ENCODE measurements around the gene FAM240A. TPM values are rescaled to one million over a fixed set of nuclear protein-coding genes. Genes with fewer than 3 reads are reported as not detected.

The FAM240A gene
- total RNA-seq, 4 donors from 2014 or later, result 0.18 TPM; not detected in 3

DNA sequence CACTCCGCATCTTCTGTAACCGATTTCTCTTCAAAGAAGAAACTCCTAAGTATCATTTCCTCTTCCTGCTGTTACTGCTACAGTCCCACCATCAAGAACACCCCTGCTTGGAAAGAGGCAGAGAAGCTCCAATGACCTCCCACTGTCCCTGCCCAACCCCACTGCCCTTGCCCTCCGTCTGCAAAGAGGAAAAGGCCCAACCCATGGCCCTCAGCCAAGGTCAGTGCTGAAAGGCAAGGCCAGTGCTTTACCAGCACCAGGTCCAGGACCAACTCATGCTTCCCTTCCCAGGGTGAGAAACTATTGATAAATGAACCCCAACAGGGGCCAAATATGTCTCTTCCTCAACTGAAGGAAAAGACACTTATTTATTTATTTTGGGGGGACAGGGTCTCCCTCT lies 22.5 kb downstream of the FAM240A start:
- no peak for ATAC-seq
- no peaks in the 10 kb centered on the region for H3K36me3 ChIP-seq
- H3K4me3 ChIP-seq, result no peak overlapping the region
- in situ Hi-C loops (cut with MboI; ENCODE audit: low sequenced_read_pairs in 4 of 4), result loop anchor here in 2 of 4 donors (5.0 to 10.0 kb wide), 2 partner anchors 150 to 153 kb away; no protein-coding TSS in a partner anchor
- H3K9me3 ChIP-seq, result no peaks in the 10 kb centered on the region
- TF ChIP-seq POLR2A (IDR thresholded peaks at IDR 0.05), result no peak
- TF ChIP-seq, protein P1, sequence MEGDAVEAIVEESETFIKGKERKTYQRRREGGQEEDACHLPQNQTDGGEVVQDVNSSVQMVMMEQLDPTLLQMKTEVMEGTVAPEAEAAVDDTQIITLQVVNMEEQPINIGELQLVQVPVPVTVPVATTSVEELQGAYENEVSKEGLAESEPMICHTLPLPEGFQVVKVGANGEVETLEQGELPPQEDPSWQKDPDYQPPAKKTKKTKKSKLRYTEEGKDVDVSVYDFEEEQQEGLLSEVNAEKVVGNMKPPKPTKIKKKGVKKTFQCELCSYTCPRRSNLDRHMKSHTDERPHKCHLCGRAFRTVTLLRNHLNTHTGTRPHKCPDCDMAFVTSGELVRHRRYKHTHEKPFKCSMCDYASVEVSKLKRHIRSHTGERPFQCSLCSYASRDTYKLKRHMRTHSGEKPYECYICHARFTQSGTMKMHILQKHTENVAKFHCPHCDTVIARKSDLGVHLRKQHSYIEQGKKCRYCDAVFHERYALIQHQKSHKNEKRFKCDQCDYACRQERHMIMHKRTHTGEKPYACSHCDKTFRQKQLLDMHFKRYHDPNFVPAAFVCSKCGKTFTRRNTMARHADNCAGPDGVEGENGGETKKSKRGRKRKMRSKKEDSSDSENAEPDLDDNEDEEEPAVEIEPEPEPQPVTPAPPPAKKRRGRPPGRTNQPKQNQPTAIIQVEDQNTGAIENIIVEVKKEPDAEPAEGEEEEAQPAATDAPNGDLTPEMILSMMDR (IDR thresholded peaks at IDR 0.05 in 4 of 5, conservative IDR thresholded peaks at IDR 0.05 in 1 of 5), result no peak
- no peak for DNase-seq
- no peak overlapping the region for H3K27ac ChIP-seq
- H3K4me1 ChIP-seq, result peaks cover 4 to 6% of the 10 kb centered on the region in 2 donors
- H3K27me3 ChIP-seq, result no peaks in the 10 kb centered on the region
- intact Hi-C loops (cut with DNase I; ENCODE audit: low total_unique reads), result no loop called here

DNA sequence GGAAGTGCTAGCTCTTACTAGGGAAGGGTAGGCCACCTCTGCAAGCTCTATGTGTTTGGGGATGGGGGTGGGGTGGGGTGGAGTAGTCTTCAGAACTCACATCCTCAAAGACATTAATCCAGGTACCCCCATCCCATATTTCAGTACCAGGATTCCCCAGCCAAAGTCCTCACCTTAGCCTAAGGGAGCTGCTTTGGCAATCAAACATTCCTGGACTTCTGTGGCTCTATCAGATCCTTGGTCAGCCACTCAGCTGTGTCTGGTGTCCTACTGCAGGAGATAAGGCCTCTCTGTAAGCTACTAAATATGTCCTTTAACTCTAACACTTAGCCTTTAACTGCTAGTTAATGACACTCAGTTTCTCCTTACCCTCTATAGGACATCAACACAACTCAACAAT lies 26.9 kb downstream of the FAM240A start:
- Histone ChIP-seq H3K27me3 (no peaks in the 10 kb centered on the region), H3K36me3 (no peaks in the 10 kb centered on the region), H3K9me3 (no peaks in the 10 kb centered on the region), H3K27ac (no peak overlapping the region), H3K4me3 (no peak overlapping the region), H3K4me1 (no peaks in the 10 kb centered on the region)
- intact Hi-C loops (cut with DNase I; ENCODE audit: low total_unique reads), result no loop called here
- ATAC-seq (no peak), DNase-seq (no peak)
- TF ChIP-seq POLR2A (IDR thresholded peaks at IDR 0.05), result no peak
- TF ChIP-seq, protein P1 (IDR thresholded peaks at IDR 0.05 in 4 of 5, conservative IDR thresholded peaks at IDR 0.05 in 1 of 5), result no peak
- in situ Hi-C loops (cut with MboI; ENCODE audit: low sequenced_read_pairs in 4 of 4), result loop anchor here in 2 of 4 donors (5.0 to 10.0 kb wide), 2 partner anchors 154 to 157 kb away; no protein-coding TSS in a partner anchor

DNA sequence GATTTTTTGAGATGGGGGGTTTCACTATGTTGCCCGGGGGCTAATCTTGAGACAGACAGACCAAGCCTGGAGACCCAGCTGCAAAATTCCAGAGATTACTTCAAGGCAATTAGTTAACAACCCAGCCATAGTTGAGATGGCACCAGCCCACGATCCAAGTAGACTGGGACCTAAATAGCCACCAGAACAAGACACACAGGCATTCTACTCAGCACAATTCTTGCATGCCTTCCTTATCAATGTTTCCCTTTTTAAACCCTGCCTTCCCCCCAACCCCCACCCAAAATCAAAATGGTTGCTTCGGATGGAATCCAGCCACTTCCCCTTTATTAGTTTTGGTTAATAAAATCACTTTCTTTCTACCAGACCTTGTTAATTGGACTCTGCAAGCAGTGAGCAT lies 28.6 kb downstream of the FAM240A start:
- Histone ChIP-seq H3K9me3 (no peaks in the 10 kb centered on the region), H3K27me3 (no peaks in the 10 kb centered on the region), H3K4me3 (no peak overlapping the region), H3K36me3 (no peaks in the 10 kb centered on the region), H3K27ac (no peak overlapping the region), H3K4me1 (no peaks in the 10 kb centered on the region)
- in situ Hi-C loops (cut with MboI; ENCODE audit: low sequenced_read_pairs in 4 of 4), result no loop called here
- ATAC-seq (no peak), DNase-seq (no peak)
- intact Hi-C loops (cut with DNase I; ENCODE audit: low total_unique reads), result no loop called here
- TF ChIP-seq POLR2A (IDR thresholded peaks at IDR 0.05), result no peak
- TF ChIP-seq, protein P1 (IDR thresholded peaks at IDR 0.05 in 4 of 5, conservative IDR thresholded peaks at IDR 0.05 in 1 of 5), result no peak

DNA sequence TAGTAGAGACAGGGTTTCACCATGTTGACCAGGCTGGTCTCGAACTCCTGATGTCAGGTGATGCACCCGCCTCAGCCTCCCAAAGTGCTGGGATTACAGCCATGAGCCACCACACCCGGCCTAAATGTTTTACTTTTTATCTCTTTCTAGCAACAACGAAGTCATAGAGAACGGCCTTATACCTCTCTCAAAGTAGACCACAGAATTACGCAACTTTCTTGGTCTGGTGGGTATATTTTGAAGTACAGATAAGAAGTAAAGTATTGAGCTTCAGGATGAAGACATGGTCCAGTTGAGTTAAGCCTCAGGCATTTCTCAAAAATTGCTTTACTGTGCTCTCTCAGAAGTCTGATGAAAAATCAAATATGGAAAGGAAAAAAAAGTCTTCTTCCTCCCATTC lies 30.6 kb downstream of the FAM240A start:
- in situ Hi-C loops (cut with MboI; ENCODE audit: low sequenced_read_pairs in 4 of 4), result no loop called here
- Histone ChIP-seq H3K4me1 (no peaks in the 10 kb centered on the region), H3K4me3 (no peak overlapping the region), H3K27me3 (no peaks in the 10 kb centered on the region), H3K36me3 (no peaks in the 10 kb centered on the region), H3K9me3 (no peaks in the 10 kb centered on the region), H3K27ac (no peak overlapping the region)
- intact Hi-C loops (cut with DNase I; ENCODE audit: low total_unique reads), result no loop called here
- ATAC-seq (no peak), DNase-seq (no peak)
- no peak for TF ChIP-seq POLR2A (IDR thresholded peaks at IDR 0.05)
- TF ChIP-seq, protein P1 (IDR thresholded peaks at IDR 0.05 in 4 of 5, conservative IDR thresholded peaks at IDR 0.05 in 1 of 5), result no peak

DNA sequence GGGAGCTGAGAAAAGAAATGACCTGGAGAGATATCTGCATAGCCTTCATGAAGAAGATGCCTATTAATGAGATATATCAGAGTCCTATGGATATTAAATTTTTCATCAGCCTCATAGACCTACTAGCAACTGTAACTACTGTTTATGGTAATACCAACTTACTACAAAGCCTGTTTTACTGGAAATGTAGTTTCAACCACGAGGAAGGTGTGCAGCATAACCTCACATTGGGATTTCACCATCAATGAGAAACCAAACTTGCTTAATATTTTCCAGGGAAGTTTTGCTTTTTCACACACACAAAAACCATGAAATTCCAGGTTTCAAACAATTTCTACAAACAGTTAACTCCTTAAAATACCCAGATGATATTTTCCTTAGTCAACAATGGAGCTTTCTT lies 31.4 kb downstream of the FAM240A start:
- H3K36me3 ChIP-seq, result no peaks in the 10 kb centered on the region

More for the DNA sequence above, 31.4 kb downstream of the FAM240A start:
- H3K9me3 ChIP-seq, result no peaks in the 10 kb centered on the region
- in situ Hi-C loops (cut with MboI; ENCODE audit: low sequenced_read_pairs in 4 of 4), result no loop called here
- no peak for DNase-seq
- H3K4me1 ChIP-seq, result no peaks in the 10 kb centered on the region
- intact Hi-C loops (cut with DNase I; ENCODE audit: low total_unique reads), result no loop called here
- no peaks in the 10 kb centered on the region for H3K27me3 ChIP-seq
- no peak overlapping the region for H3K27ac ChIP-seq
- TF ChIP-seq, protein P1 (IDR thresholded peaks at IDR 0.05 in 4 of 5, conservative IDR thresholded peaks at IDR 0.05 in 1 of 5), result no peak
- no peak for TF ChIP-seq POLR2A (IDR thresholded peaks at IDR 0.05)
- no peak for ATAC-seq
- no peak overlapping the region for H3K4me3 ChIP-seq

Measured in gastrocnemius medialis (tissue), 4 donors.